ENCODE data around the gene VAT1.
"Not testable (repeated sequence)": the region's sequence is repeated elsewhere in the genome, so short reads cannot be mapped to it uniquely, and the experiment has no call there.

Gene VAT1

GRCh38 chr17:42997984-42998938 is 23.9 kb downstream of the VAT1 start, which contains the start of gene RPL27:
TSS of gene RPL27 (plus strand) at chr17:42998419. CDS start at chr17:42998751, 332 bp downstream.
- H3K27me3 ChIP-seq (ENCODE audit: control insufficient read depth in 1 of 2, insufficient read depth in 2 of 2, low read length in 2 of 2), result no peaks in the 10 kb centered on the region
- peaks cover 23% of the 10 kb centered on the region for H3K4me1 ChIP-seq (ENCODE audit: insufficient read depth, low read length)
- H3K9me3 ChIP-seq (ENCODE audit: low read length), result no peaks in the 10 kb centered on the region
- H3K27ac ChIP-seq (ENCODE audit: low read depth, low read length), result peak within 1 kb of the TSS; percentile 90
- H3K9ac ChIP-seq (ENCODE audit: low read length), result peak within 1 kb of the TSS; percentile 98
- peak within 1 kb of the TSS; percentile 67 to 74 for H3K4me3 ChIP-seq (ENCODE audit: low read depth in 1 of 2, low read length in 2 of 2)
- H3K36me3 ChIP-seq (ENCODE audit: insufficient read depth, low read length), result peaks cover 39% of the 10 kb centered on the region

GRCh38 chr17:42997390-42997983 is 24.7 kb downstream of the VAT1 start:
- Histone ChIP-seq H3K36me3 (ENCODE audit: insufficient read depth, low read length) (peaks cover 39% of the 10 kb centered on the region), H3K4me3 (ENCODE audit: low read depth in 1 of 2, low read length in 2 of 2) (peak overlapping the region; percentile 11 to 30), H3K4me1 (ENCODE audit: insufficient read depth, low read length) (peaks cover 23% of the 10 kb centered on the region), H3K27ac (ENCODE audit: low read depth, low read length) (peak overlapping the region; percentile 67), H3K9me3 (ENCODE audit: low read length) (no peaks in the 10 kb centered on the region), H3K9ac (ENCODE audit: low read length) (peak overlapping the region; percentile 9), H3K27me3 (ENCODE audit: control insufficient read depth in 1 of 2, insufficient read depth in 2 of 2, low read length in 2 of 2) (no peaks in the 10 kb centered on the region)

GRCh38 chr17:42993913-42994312 is 28.3 kb downstream of the VAT1 start:
- H3K27me3 ChIP-seq (ENCODE audit: control insufficient read depth in 1 of 2, insufficient read depth in 2 of 2, low read length in 2 of 2); H3K9me3 ChIP-seq (ENCODE audit: low read length); H3K9ac ChIP-seq (ENCODE audit: low read length); H3K27ac ChIP-seq (ENCODE audit: low read depth, low read length); H3K4me3 ChIP-seq (ENCODE audit: low read depth in 1 of 2, low read length in 2 of 2): not testable (repeated sequence)
- Histone ChIP-seq H3K4me1 (ENCODE audit: insufficient read depth, low read length) (peaks cover 11% of the 10 kb centered on the region), H3K36me3 (ENCODE audit: insufficient read depth, low read length) (peaks cover 39% of the 10 kb centered on the region)

GRCh38 chr17:42992872-42993271 is 29.3 kb downstream of the VAT1 start:
- no peak overlapping the region for H3K4me3 ChIP-seq (ENCODE audit: low read depth in 1 of 2, low read length in 2 of 2)
- no peak overlapping the region for H3K27ac ChIP-seq (ENCODE audit: low read depth, low read length)
- H3K9ac ChIP-seq (ENCODE audit: low read length), result no peak overlapping the region
- H3K4me1 ChIP-seq (ENCODE audit: insufficient read depth, low read length), result peaks cover 10% of the 10 kb centered on the region
- H3K27me3 ChIP-seq (ENCODE audit: control insufficient read depth in 1 of 2, insufficient read depth in 2 of 2, low read length in 2 of 2), result no peaks in the 10 kb centered on the region
- peaks cover 49% of the 10 kb centered on the region for H3K36me3 ChIP-seq (ENCODE audit: insufficient read depth, low read length)
- H3K9me3 ChIP-seq (ENCODE audit: low read length), result no peaks in the 10 kb centered on the region

GRCh38 chr17:42991471-42991870 is 30.7 kb downstream of the VAT1 start:
- H3K9ac ChIP-seq (ENCODE audit: low read length), result no peak overlapping the region
- H3K36me3 ChIP-seq (ENCODE audit: insufficient read depth, low read length), result peaks cover 62% of the 10 kb centered on the region
- no peaks in the 10 kb centered on the region for H3K27me3 ChIP-seq (ENCODE audit: control insufficient read depth in 1 of 2, insufficient read depth in 2 of 2, low read length in 2 of 2)
- H3K4me3 ChIP-seq (ENCODE audit: low read depth in 1 of 2, low read length in 2 of 2), result no peak overlapping the region
- no peak overlapping the region for H3K27ac ChIP-seq (ENCODE audit: low read depth, low read length)
- H3K9me3 ChIP-seq (ENCODE audit: low read length), result no peaks in the 10 kb centered on the region
- H3K4me1 ChIP-seq (ENCODE audit: insufficient read depth, low read length), result no peaks in the 10 kb centered on the region

- H3K4me3 ChIP-seq (ENCODE audit: low read depth in 1 of 2, low read length in 2 of 2), result no peak overlapping the region
- no peaks in the 10 kb centered on the region for H3K27me3 ChIP-seq (ENCODE audit: control insufficient read depth in 1 of 2, insufficient read depth in 2 of 2, low read length in 2 of 2)
- no peak overlapping the region for H3K9ac ChIP-seq (ENCODE audit: low read length)
- H3K36me3 ChIP-seq (ENCODE audit: insufficient read depth, low read length), result peaks cover 64% of the 10 kb centered on the region
- H3K4me1 ChIP-seq (ENCODE audit: insufficient read depth, low read length), result no peaks in the 10 kb centered on the region
- H3K9me3 ChIP-seq (ENCODE audit: low read length), result no peaks in the 10 kb centered on the region
- H3K27ac ChIP-seq (ENCODE audit: low read depth, low read length), result no peak overlapping the region
Measured at GRCh38 chr17:42989726-42990652, 32.2 kb downstream of the VAT1 start.

- no peak overlapping the region for H3K27ac ChIP-seq (ENCODE audit: low read depth, low read length)
- no peak overlapping the region for H3K9ac ChIP-seq (ENCODE audit: low read length)
- H3K9me3 ChIP-seq (ENCODE audit: low read length), result no peaks in the 10 kb centered on the region
- H3K4me3 ChIP-seq (ENCODE audit: low read depth in 1 of 2, low read length in 2 of 2), result no peak overlapping the region
- no peaks in the 10 kb centered on the region for H3K27me3 ChIP-seq (ENCODE audit: control insufficient read depth in 1 of 2, insufficient read depth in 2 of 2, low read length in 2 of 2)
- peaks cover 66% of the 10 kb centered on the region for H3K36me3 ChIP-seq (ENCODE audit: insufficient read depth, low read length)
- H3K4me1 ChIP-seq (ENCODE audit: insufficient read depth, low read length), result no peaks in the 10 kb centered on the region
Measured at GRCh38 chr17:42989141-42989540, 33.0 kb downstream of the VAT1 start.

- Histone ChIP-seq H3K36me3 (ENCODE audit: insufficient read depth, low read length) (peaks cover 41% of the 10 kb centered on the region), H3K9me3 (ENCODE audit: low read length) (no peaks in the 10 kb centered on the region), H3K27ac (ENCODE audit: low read depth, low read length) (no peak overlapping the region), H3K4me1 (ENCODE audit: insufficient read depth, low read length) (peaks cover 16% of the 10 kb centered on the region), H3K9ac (ENCODE audit: low read length) (no peak overlapping the region), H3K4me3 (ENCODE audit: low read depth in 1 of 2, low read length in 2 of 2) (no peak overlapping the region), H3K27me3 (ENCODE audit: control insufficient read depth in 1 of 2, insufficient read depth in 2 of 2, low read length in 2 of 2) (no peaks in the 10 kb centered on the region)
Measured at GRCh38 chr17:42985225-42985624, 37.0 kb downstream of the VAT1 start.

- no peak overlapping the region for H3K27ac ChIP-seq (ENCODE audit: low read depth, low read length)
- H3K9me3 ChIP-seq (ENCODE audit: low read length), result no peaks in the 10 kb centered on the region
- H3K36me3 ChIP-seq (ENCODE audit: insufficient read depth, low read length), result peaks cover 12% of the 10 kb centered on the region
- peaks cover 29% of the 10 kb centered on the region for H3K4me1 ChIP-seq (ENCODE audit: insufficient read depth, low read length)
- H3K9ac ChIP-seq (ENCODE audit: low read length), result no peak overlapping the region
- H3K27me3 ChIP-seq (ENCODE audit: control insufficient read depth in 1 of 2, insufficient read depth in 2 of 2, low read length in 2 of 2), result no peaks in the 10 kb centered on the region
- no peak overlapping the region for H3K4me3 ChIP-seq (ENCODE audit: low read depth in 1 of 2, low read length in 2 of 2)
Measured at GRCh38 chr17:42982266-42982665, 39.9 kb downstream of the VAT1 start.

- Histone ChIP-seq H3K27ac (ENCODE audit: low read depth, low read length) (peak overlapping the region; percentile 98), H3K9me3 (ENCODE audit: low read length) (no peaks in the 10 kb centered on the region), H3K36me3 (ENCODE audit: insufficient read depth, low read length) (peaks cover 5% of the 10 kb centered on the region), H3K9ac (ENCODE audit: low read length) (peak overlapping the region; percentile 21), H3K4me3 (ENCODE audit: low read depth in 1 of 2, low read length in 2 of 2) (peak overlapping the region; percentile 85 to 88), H3K4me1 (ENCODE audit: insufficient read depth, low read length) (peaks cover 29% of the 10 kb centered on the region), H3K27me3 (ENCODE audit: control insufficient read depth in 1 of 2, insufficient read depth in 2 of 2, low read length in 2 of 2) (no peaks in the 10 kb centered on the region)
Measured at GRCh38 chr17:42980766-42981397, 41.3 kb downstream of the VAT1 start.
